ENCODE data around the gene FNBP1. TPM values are rescaled to one million over a fixed set of nuclear protein-coding genes. Genes with fewer than 3 reads are reported as not detected.

Gene FNBP1
- total and polyA plus RNA-seq, 2 of the 8 experiments (the other 6 are each of a cell fraction or from before 2014, with no cell fraction given), result 7.2 to 40.9 TPM

DNA sequence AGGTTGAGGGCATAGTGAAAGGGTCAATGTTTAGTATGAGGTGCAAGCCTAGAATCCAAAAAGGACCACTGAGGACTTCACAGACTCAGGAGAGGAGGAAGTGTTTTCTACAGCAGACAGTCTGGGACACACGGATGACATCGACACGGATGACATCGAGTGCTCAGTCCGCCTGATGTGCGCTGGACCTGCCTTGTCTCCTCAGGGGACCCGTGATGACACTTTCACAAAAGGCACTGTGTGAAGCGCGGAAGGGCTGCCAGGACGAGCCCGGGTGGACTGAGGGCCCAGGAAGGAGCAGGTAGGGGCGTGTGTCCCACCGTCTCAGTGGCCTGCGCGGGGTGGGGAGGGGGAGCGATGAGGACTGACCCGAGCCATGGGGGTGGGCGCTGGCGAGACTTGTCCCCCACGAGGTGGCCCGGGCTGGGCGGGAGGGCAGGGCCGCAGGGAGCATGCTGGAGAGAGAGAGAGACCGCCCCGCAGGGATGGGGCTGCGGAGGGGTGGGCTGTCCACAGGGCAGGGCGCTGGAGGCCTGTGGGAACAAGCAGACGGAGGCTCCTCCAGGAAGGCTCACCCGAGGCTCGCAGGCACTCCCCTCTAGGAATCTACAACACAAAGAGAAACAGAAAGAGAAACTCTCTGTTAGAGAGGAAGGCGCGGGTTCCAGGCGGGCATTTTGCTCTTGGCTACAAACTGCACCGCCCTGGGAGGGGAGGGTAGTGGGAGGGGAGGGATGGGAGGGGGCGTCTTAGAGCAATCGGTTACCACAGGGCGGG is 152.9 kb downstream of the FNBP1 start:
- Histone ChIP-seq H3K9me3 (ENCODE audit: insufficient read depth in 2 of 2, low read depth in 1 of 2, low read length in 1 of 2) (no peaks in the 10 kb centered on the region), H3K27me3 (replicated peaks in 1 of 4; ENCODE audit: control insufficient read depth in 3 of 4, extremely low read depth in 1 of 4, insufficient read depth in 3 of 4, low read length in 3 of 4) (no peaks in the 10 kb centered on the region), H3K56ac (replicated peaks; ENCODE audit: insufficient read length, low read depth, low read length) (peak overlapping the region; percentile 52), H2AK5ac (ENCODE audit: low read depth, low read length) (peak overlapping the region; percentile 92), H2BK15ac (ENCODE audit: low read length) (peak overlapping the region; percentile 99), H3K27ac (ENCODE audit: low read depth, low read length) (peak overlapping the region; percentile 56; the same call in 1 of the 2 replicates), H3K23me2 (ENCODE audit: low read depth, low read length) (peaks cover 6% of the 10 kb centered on the region), H2BK12ac (ENCODE audit: low read depth, low read length) (peak overlapping the region; percentile 100), H2AFZ (ENCODE audit: low read length) (no peak overlapping the region), H3K79me1 (ENCODE audit: low read depth, low read length) (no peaks in the 10 kb centered on the region), H3K36me3 (ENCODE audit: control insufficient read depth in 2 of 4, insufficient read depth in 4 of 4, low read length in 3 of 4) (no peaks in the 10 kb centered on the region; a peak in 3 of 8 replicates), H3K4me2 (ENCODE audit: insufficient read depth in 1 of 2, low read depth in 2 of 2, low read length in 2 of 2) (peak overlapping the region; percentile 72 to 92), H3K23ac (ENCODE audit: insufficient read length) (no peak overlapping the region), H3K14ac (ENCODE audit: insufficient read length) (no peak overlapping the region), H3K18ac (ENCODE audit: extremely low read depth, low read length) (peak overlapping the region; percentile 100), H4K8ac (ENCODE audit: extremely low read depth, insufficient read depth, low read length) (peak overlapping the region; percentile 83; the same call in 1 of the 2 replicates), H3K79me2 (ENCODE audit: control insufficient read depth in 1 of 2, insufficient read depth in 2 of 2, low read length in 2 of 2) (no peaks in the 10 kb centered on the region), H3K4ac (replicated peaks; ENCODE audit: insufficient read length, low read depth, low read length) (peak overlapping the region; percentile 94), H2BK120ac (replicated peaks; ENCODE audit: low read depth, low read length) (peak overlapping the region; percentile 83), H4K91ac (replicated peaks; ENCODE audit: insufficient read length, low read length) (peak overlapping the region; percentile 98), H2BK20ac (ENCODE audit: low read length) (peak overlapping the region; percentile 97), H4K5ac (ENCODE audit: insufficient read length, low read depth, low read length) (peak overlapping the region; percentile 68), H3K9ac (replicated peaks in 1 of 4; ENCODE audit: extremely low read depth in 1 of 4, low read depth in 3 of 4, low read length in 3 of 4) (peak overlapping the region in 2 of 4 experiments; percentile 20 to 35; a peak in 2 of 7 replicates), H3K4me1 (replicated peaks in 1 of 4; ENCODE audit: control insufficient read depth in 3 of 4, insufficient read depth in 4 of 4, low read length in 3 of 4) (peaks cover 0 to 17% (median 15%) of the 10 kb centered on the region in 4 experiments; a peak in 6 of 7 replicates), H2BK5ac (ENCODE audit: low read depth, low read length) (peak overlapping the region; percentile 96), H3K4me3 (ENCODE audit: extremely low read depth in 1 of 4, insufficient read depth in 2 of 4, low read depth in 3 of 4, low read length in 4 of 4) (peak overlapping the region; percentile 17 to 51 (median 22)), H4K20me1 (replicated peaks in 1 of 2; ENCODE audit: control insufficient read depth in 1 of 2, insufficient read depth in 2 of 2, low read length in 2 of 2) (no peaks in the 10 kb centered on the region)
- DNase-seq (ENCODE audit: low read depth in 1 of 2, low spot score in 2 of 2) (peak; percentile 53 to 64), FAIRE-seq (no peak)
- TF ChIP-seq, protein P1, sequence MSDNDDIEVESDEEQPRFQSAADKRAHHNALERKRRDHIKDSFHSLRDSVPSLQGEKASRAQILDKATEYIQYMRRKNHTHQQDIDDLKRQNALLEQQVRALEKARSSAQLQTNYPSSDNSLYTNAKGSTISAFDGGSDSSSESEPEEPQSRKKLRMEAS (IDR thresholded peaks at IDR 0.05), result peak; percentile 34
- TF ChIP-seq YY1 (IDR thresholded peaks at IDR 0.05; ENCODE audit: low read depth, low read length) (0 out of 2 replicates have a peak, but pooled peaks have one; percentile 20), POLR2A (IDR thresholded peaks at IDR 0.05; ENCODE audit: control extremely low read depth in 1 of 2, low read depth in 2 of 2, low read length in 2 of 2) (0 out of 3 replicates have a peak, but pooled peaks of 1 of the 2 experiments have one; percentile 34), JUND (IDR thresholded peaks at IDR 0.05; ENCODE audit: low read length) (no peak), KDM4A (IDR thresholded peaks at IDR 0.05; ENCODE audit: low read depth, low read length, severe bottlenecking) (peak; percentile 28)
- TF ChIP-seq, protein P2, sequence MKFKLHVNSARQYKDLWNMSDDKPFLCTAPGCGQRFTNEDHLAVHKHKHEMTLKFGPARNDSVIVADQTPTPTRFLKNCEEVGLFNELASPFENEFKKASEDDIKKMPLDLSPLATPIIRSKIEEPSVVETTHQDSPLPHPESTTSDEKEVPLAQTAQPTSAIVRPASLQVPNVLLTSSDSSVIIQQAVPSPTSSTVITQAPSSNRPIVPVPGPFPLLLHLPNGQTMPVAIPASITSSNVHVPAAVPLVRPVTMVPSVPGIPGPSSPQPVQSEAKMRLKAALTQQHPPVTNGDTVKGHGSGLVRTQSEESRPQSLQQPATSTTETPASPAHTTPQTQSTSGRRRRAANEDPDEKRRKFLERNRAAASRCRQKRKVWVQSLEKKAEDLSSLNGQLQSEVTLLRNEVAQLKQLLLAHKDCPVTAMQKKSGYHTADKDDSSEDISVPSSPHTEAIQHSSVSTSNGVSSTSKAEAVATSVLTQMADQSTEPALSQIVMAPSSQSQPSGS (IDR thresholded peaks at IDR 0.05; ENCODE audit: low read length), result no peak
- ChIA-PET POLR2A (ENCODE audit: partially characterized antibody) (interaction anchor here (0.6 to 1.3 kb wide), 4 partner anchors 13 to 163 kb away, joined by 3 to 4 read pairs (median 3); no protein-coding TSS in a partner anchor), CTCF (ENCODE audit: partially characterized antibody) (interaction anchor here (1.3 kb wide), 1 partner anchor 159 kb away, joined by 3 read pairs; no protein-coding TSS in a partner anchor)
- WGBS, 2 experiments (ENCODE audit: extremely low coverage in 1 of 2, insufficient coverage in 1 of 2, insufficient read length in 1 of 2, insufficient replicate concordance in 2 of 2, low coverage in 1 of 2, low lambda C conversion rate in 2 of 2, missing lambda C conversion rate in 1 of 2), result 23% methylated on average over 16 of the region's 37 CpGs; no CpG with 5 or more reads in 1 of the 2 experiments
